Measurements from ENCODE around the gene ANO1. TPM values are rescaled to one million over a fixed set of nuclear protein-coding genes. Genes with fewer than 3 reads are reported as not detected.

ANO1 gene
- total RNA-seq, 1 donor from 2014 or later = 3.8 TPM

DNA sequence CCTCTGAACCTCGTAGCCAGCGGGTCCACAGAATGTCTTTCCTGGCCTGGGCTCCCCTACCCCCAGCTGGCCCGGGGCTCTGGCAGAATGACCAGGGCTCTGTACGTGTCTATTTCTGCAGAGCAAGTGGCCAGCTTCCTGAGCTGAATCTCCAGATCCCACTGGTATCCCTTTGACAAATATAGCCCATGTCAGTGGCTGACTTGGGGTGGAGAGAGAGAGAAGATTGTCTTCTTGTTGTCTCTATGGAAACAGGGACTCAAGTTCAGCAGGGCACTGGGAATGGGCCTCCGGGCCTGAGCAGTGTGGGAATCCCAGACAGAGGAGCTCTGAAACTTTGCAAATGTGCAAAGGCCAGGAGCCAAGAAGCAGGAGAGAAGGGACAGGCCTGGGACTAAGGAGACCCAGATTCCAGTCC is 33.9 kb downstream of the ANO1 start:
- DNase-seq (ENCODE audit: low spot score) = no peak
- Mint-ChIP-seq H3K36me3 (ENCODE audit: low read depth, unreplicated experiment) (no peaks in the 10 kb centered on the region), H3K9me3 (ENCODE audit: unreplicated experiment) (no peaks in the 10 kb centered on the region), H3K4me3 (ENCODE audit: unreplicated experiment) (no peak overlapping the region), H3K27ac (ENCODE audit: unreplicated experiment) (no peak overlapping the region), H3K4me1 (ENCODE audit: unreplicated experiment) (peaks cover 2% of the 10 kb centered on the region), H3K27me3 (ENCODE audit: unreplicated experiment) (peaks cover 9% of the 10 kb centered on the region)
- TF ChIP-seq CTCF (IDR thresholded peaks at IDR 0.05; ENCODE audit: unreplicated experiment) = no peak

DNA sequence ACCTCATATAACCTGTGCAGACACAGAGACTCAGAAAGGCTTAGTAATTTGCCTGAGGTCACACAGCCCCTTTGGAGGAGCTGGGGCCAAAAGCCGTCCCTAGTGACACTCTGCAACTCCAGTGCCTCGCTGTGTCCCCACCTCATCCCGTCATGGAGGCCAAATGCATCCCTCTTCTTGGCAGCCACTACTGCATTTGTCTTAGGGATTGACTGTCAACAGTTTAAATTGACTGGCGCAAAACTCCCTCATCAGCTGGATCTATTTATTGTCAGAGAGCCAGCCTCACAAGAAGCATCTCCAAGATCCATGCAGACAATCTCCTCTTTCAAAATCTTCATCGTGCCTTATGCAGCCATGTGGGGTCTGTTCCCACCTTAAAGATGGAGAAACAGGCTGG is 35.7 kb downstream of the ANO1 start:
- H3K36me3 Mint-ChIP-seq (ENCODE audit: low read depth, unreplicated experiment) = no peaks in the 10 kb centered on the region
- no peak for TF ChIP-seq CTCF (IDR thresholded peaks at IDR 0.05; ENCODE audit: unreplicated experiment)
- peaks cover 9% of the 10 kb centered on the region for H3K27me3 Mint-ChIP-seq (ENCODE audit: unreplicated experiment)
- H3K4me3 Mint-ChIP-seq (ENCODE audit: unreplicated experiment) = no peak overlapping the region
- DNase-seq (ENCODE audit: low spot score) = no peak
- H3K27ac Mint-ChIP-seq (ENCODE audit: unreplicated experiment) = no peak overlapping the region
- no peaks in the 10 kb centered on the region for H3K9me3 Mint-ChIP-seq (ENCODE audit: unreplicated experiment)
- peaks cover 2% of the 10 kb centered on the region for H3K4me1 Mint-ChIP-seq (ENCODE audit: unreplicated experiment)

GRCh38 chr11:70115778-70116177 is 37.7 kb downstream of the ANO1 start:
- no peak for DNase-seq (ENCODE audit: low spot score)
- Mint-ChIP-seq H3K4me3 (ENCODE audit: unreplicated experiment) (no peak overlapping the region), H3K4me1 (ENCODE audit: unreplicated experiment) (peaks cover 2% of the 10 kb centered on the region), H3K9me3 (ENCODE audit: unreplicated experiment) (no peaks in the 10 kb centered on the region), H3K27ac (ENCODE audit: unreplicated experiment) (no peak overlapping the region), H3K36me3 (ENCODE audit: low read depth, unreplicated experiment) (peaks cover 4% of the 10 kb centered on the region), H3K27me3 (ENCODE audit: unreplicated experiment) (peaks cover 13% of the 10 kb centered on the region)
- TF ChIP-seq CTCF (IDR thresholded peaks at IDR 0.05; ENCODE audit: unreplicated experiment) = no peak

DNA sequence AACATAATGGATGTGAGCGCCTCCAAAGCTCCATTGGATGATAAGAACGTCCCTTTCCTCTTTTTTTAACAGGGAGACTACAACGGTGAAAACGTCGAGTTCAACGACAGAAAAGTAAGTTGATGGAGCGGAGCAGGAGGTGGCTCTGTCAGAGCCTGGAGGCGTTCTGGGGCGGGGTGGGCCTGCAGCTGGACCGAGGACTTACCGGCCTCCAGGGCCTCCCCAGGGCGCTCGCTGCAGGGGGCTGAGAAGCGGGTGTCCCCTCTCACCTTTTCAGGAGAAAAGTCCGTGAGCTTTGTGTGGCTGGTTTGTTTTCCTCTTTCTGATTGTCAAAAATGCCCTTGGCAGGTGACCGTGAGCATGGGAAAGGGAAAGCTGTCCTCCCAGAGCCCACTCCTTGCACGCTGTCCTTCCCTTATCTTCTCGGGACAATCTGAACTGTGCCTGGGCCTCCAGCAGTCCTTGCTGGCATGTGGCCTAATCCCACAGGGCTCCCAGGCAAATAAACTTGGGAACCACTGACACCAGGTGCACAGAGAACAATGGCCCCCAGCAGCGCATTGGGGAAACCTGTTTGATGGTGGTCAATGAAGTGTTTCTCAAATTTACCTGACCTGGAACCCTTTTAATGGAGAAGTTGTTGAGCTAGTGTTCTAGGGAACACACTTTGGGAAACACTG is 38.4 kb downstream of the ANO1 start:
- no peak overlapping the region for H3K27ac Mint-ChIP-seq (ENCODE audit: unreplicated experiment)
- TF ChIP-seq CTCF (IDR thresholded peaks at IDR 0.05; ENCODE audit: unreplicated experiment) = no peak
- peaks cover 10% of the 10 kb centered on the region for H3K27me3 Mint-ChIP-seq (ENCODE audit: unreplicated experiment)
- peaks cover 4% of the 10 kb centered on the region for H3K36me3 Mint-ChIP-seq (ENCODE audit: low read depth, unreplicated experiment)
- no peaks in the 10 kb centered on the region for H3K4me1 Mint-ChIP-seq (ENCODE audit: unreplicated experiment)
- H3K4me3 Mint-ChIP-seq (ENCODE audit: unreplicated experiment) = no peak overlapping the region
- no peak for DNase-seq (ENCODE audit: low spot score)
- no peaks in the 10 kb centered on the region for H3K9me3 Mint-ChIP-seq (ENCODE audit: unreplicated experiment)

DNA sequence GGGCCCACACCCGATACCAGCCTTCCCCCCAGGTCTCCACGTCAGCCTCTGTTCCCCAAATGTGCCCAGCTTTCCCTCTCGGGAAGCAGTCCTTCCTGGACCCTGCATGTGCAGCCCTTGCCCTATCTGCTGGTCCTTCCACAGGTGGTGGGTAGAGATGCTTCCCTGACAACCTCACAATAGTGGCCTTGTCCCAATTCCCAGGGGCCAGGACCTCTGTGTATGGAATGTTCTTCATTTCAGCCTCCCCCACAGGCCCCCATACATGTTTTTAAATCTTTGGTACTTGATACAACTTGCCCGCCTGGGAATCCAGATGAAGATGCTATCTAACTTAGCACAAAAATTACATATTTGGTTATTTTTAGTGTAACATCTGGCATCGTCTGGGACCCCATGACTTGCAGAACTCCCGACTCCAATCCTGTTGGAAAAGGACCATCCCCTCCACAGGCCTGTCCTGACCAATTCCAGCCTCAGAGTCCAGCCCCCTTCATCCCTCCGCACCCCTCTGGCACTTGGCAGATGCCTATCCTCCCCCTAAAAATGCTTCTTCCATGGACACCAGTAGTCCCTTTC is 39.5 kb downstream of the ANO1 start:
- no peak for DNase-seq (ENCODE audit: low spot score)
- H3K9me3 Mint-ChIP-seq (ENCODE audit: unreplicated experiment) = no peaks in the 10 kb centered on the region
- peaks cover 10% of the 10 kb centered on the region for H3K27me3 Mint-ChIP-seq (ENCODE audit: unreplicated experiment)
- peaks cover 4% of the 10 kb centered on the region for H3K36me3 Mint-ChIP-seq (ENCODE audit: low read depth, unreplicated experiment)
- H3K4me1 Mint-ChIP-seq (ENCODE audit: unreplicated experiment) = no peaks in the 10 kb centered on the region
- no peak overlapping the region for H3K27ac Mint-ChIP-seq (ENCODE audit: unreplicated experiment)
- no peak for TF ChIP-seq CTCF (IDR thresholded peaks at IDR 0.05; ENCODE audit: unreplicated experiment)
- H3K4me3 Mint-ChIP-seq (ENCODE audit: unreplicated experiment) = no peak overlapping the region

Measured in endothelial cell (in vitro differentiated cells).